HCT116 (cell line): Measurements from ENCODE around the gene KIF26A. TPM values are rescaled to one million over a fixed set of nuclear protein-coding genes. Genes with fewer than 3 reads are reported as not detected.

ENCODE experiments used
- ATAC-seq: fragments of 200-7000 bp; cut with Tn5 transposase; 2 replicates; pipeline ENCODE4 v1.9.1; 2020; ENCODE audit warnings: mild to moderate bottlenecking, moderate library complexity
- BruUV-seq: library from RNA; stranded (reverse); fragments of 400-500 nt; replicated peaks from 2 replicates; lab custom pipeline; 2021; lab: Mats Ljungman, UMichigan
- CTCF ChIA-PET: fragments of 300-600 bp; sonication (Branson Sonifier 250); formaldehyde crosslinking; loops from one replicate; lab custom pipeline; 2021; ENCODE audit warnings: antibody characterized with exemption; lab: Charles Lee
- POLR2A ChIA-PET: fragments of 300-600, 350-600 bp; sonication (Branson Sonifier 250); formaldehyde crosslinking; loops from one replicate; lab custom pipeline; 2021; ENCODE audit warnings: antibody characterized with exemption; lab: Charles Lee
- RAD21 ChIA-PET, 2 experiments: fragments of 300-600 bp; sonication (Branson Sonifier 250); formaldehyde crosslinking; loops; one replicate each; lab custom pipeline; 2023; ENCODE audit warnings: low total read pairs in 2 of 2; ENCODE audit not compliant: uncharacterized antibody in 2 of 2, unreplicated experiment in 2 of 2, low non-redundant PET in 1 of 2; lab: Charles Lee
- DNase-seq: peaks from one replicate; pipeline ENCODE4 v3.0.0-alpha.2; 2010; ENCODE audit warnings: low read depth, low spot score
- H2AFZ ChIP-seq: fragments of 200-600 bp; shearing (Covaris generic), sonication (generic); 2 replicates; pipeline ENCODE4 v1.6.1; 2017; ENCODE audit warnings: low read depth, mixed run types, mixed read lengths, antibody characterized with exemption, low read length; ENCODE audit not compliant: poor library complexity, severe bottlenecking
- H3K27ac ChIP-seq: 2 replicates; pipeline ENCODE4 v1.5.1; 2012; ENCODE audit warnings: low read depth, low read length
- H3K27me3 ChIP-seq: fragments of 200-600 bp; sonication (generic); 2 replicates; pipeline ENCODE4 v1.6.1; 2016; ENCODE audit warnings: mixed run types, low read length, mixed read lengths; ENCODE audit not compliant: insufficient read depth
- H3K36me3 ChIP-seq, 2 experiments: fragments of 200-500 bp in 1 of 2; fragments of 200-600 bp in 1 of 2; sonication (Bioruptor generic) in 1 of 2; sonication (generic) in 1 of 2; 2 replicates each; pipeline versions ENCODE4 v1.5.1 to v1.6.1; 2014 to 2016; ENCODE audit warnings: low read length in 2 of 2, inconsistent platforms in 1 of 2, mixed read lengths in 1 of 2, mixed run types in 1 of 2; ENCODE audit not compliant: insufficient read depth in 2 of 2, control insufficient read depth in 1 of 2
- H3K4me1 ChIP-seq, 2 experiments: fragments of 200-600 bp in 1 of 2; sonication (generic) in 1 of 2; 2 replicates each; pipeline versions ENCODE4 v1.5.1 to v1.6.1; 2012 to 2017; ENCODE audit warnings: low read length in 2 of 2, inconsistent platforms in 1 of 2, mild to moderate bottlenecking in 1 of 2, mixed read lengths in 1 of 2, mixed run types in 1 of 2, moderate library complexity in 1 of 2; ENCODE audit not compliant: insufficient read depth in 2 of 2, control insufficient read depth in 1 of 2
- H3K4me2 ChIP-seq: fragments of 200-600 bp; sonication (generic); 2 replicates; pipeline ENCODE4 v1.6.1; 2017; ENCODE audit warnings: mixed run types, low read length, mixed read lengths
- H3K4me3 ChIP-seq, 2 experiments: fragments of 200-600 bp in 1 of 2; sonication (generic) in 1 of 2; replicated peaks in 1 of 2; 2 replicates each; pipeline ENCODE4 v1.5.1; 2011 to 2016; ENCODE audit warnings: low read length in 2 of 2, control low read depth in 1 of 2, low read depth in 1 of 2, mild to moderate bottlenecking in 1 of 2, mixed read lengths in 1 of 2, mixed run types in 1 of 2
- H3K79me2 ChIP-seq: fragments of 200-600 bp; sonication (generic); 2 replicates; pipeline ENCODE4 v1.6.1; 2017; ENCODE audit warnings: mild to moderate bottlenecking, mixed run types, low read length, moderate library complexity, mixed read lengths; ENCODE audit not compliant: insufficient read depth
- H3K9ac ChIP-seq: fragments of 200-600 bp; sonication (generic); 2 replicates; pipeline ENCODE4 v1.6.1; 2016; ENCODE audit warnings: low read length, mixed read lengths
- H3K9me2 ChIP-seq: fragments of 200-600 bp; sonication (generic), shearing (Covaris generic); 2 replicates; pipeline ENCODE4 v1.6.1; 2017; ENCODE audit warnings: mixed run types, mild to moderate bottlenecking, moderate library complexity; ENCODE audit not compliant: insufficient read depth
- H3K9me3 ChIP-seq, 2 experiments: fragments of 200-500 bp in 1 of 2; fragments of 200-600 bp in 1 of 2; sonication (Bioruptor generic) in 1 of 2; sonication (generic) in 1 of 2; 2 replicates each; pipeline ENCODE4 v1.6.1; 2014 to 2017; ENCODE audit warnings: low read length in 2 of 2, mixed read lengths in 2 of 2, inconsistent platforms in 1 of 2, low read depth in 1 of 2, mild to moderate bottlenecking in 1 of 2, mixed run types in 1 of 2, moderate library complexity in 1 of 2; ENCODE audit not compliant: control insufficient read depth in 1 of 2, insufficient read depth in 1 of 2
- H4K20me1 ChIP-seq: fragments of 200-600 bp; sonication (generic), shearing (Covaris generic); 2 replicates; pipeline ENCODE4 v1.6.1; 2017; ENCODE audit warnings: mixed run types, mild to moderate bottlenecking, moderate library complexity; ENCODE audit not compliant: insufficient read depth
- CBX3 ChIP-seq: IDR thresholded peaks from 2 replicates; pipeline ENCODE4 v1.6.1; 2012; ENCODE audit warnings: low read depth
- CTCF ChIP-seq, 3 experiments: fragments of 200-600 bp in 1 of 3; sonication (generic) in 1 of 3; IDR thresholded peaks in 2 of 3; conservative IDR thresholded peaks in 1 of 3; 2 replicates each; pipeline ENCODE4 v1.5.1; 2012 to 2017; ENCODE audit warnings: low read depth in 2 of 3, low read length in 2 of 3, antibody characterized with exemption in 1 of 3, borderline replicate concordance in 1 of 3, control low read depth in 1 of 3, mild to moderate bottlenecking in 1 of 3, mixed read lengths in 1 of 3, mixed run types in 1 of 3, moderate library complexity in 1 of 3; ENCODE audit not compliant: insufficient read depth in 1 of 3
- ELF1 ChIP-seq: IDR thresholded peaks from 2 replicates; pipeline ENCODE4 v1.6.1; 2012; ENCODE audit warnings: low read depth, borderline replicate concordance
- EZH2 ChIP-seq: fragments of 200-600 bp; sonication (generic); IDR thresholded peaks from 2 replicates; pipeline ENCODE4 v1.6.1; 2017; ENCODE audit warnings: antibody characterized with exemption, mixed run types
- EZH2phosphoT487 ChIP-seq: fragments of 200-600 bp; IDR thresholded peaks from 2 replicates; pipeline ENCODE4 v1.6.1; 2018; ENCODE audit warnings: antibody characterized with exemption, borderline replicate concordance
- POLR2AphosphoS5 ChIP-seq: IDR thresholded peaks from 2 replicates; pipeline ENCODE4 v1.6.1; 2011; ENCODE audit warnings: mild to moderate bottlenecking, low read depth, low read length, moderate library complexity
- REST ChIP-seq: IDR thresholded peaks from 2 replicates; pipeline ENCODE4 v1.6.1; 2012; ENCODE audit warnings: low read depth
- SP1 ChIP-seq: IDR thresholded peaks from 2 replicates; pipeline ENCODE4 v1.6.1; 2012; ENCODE audit warnings: low read depth
- TCF7L2 ChIP-seq: IDR thresholded peaks from 2 replicates; pipeline ENCODE4 v1.7.0; 2011; ENCODE audit warnings: borderline replicate concordance, inconsistent platforms; ENCODE audit not compliant: insufficient read depth, insufficient read length; ENCODE audit errors: extremely low read depth
- intact Hi-C: fragments of 100-400 bp; cut with micrococcal nuclease; formaldehyde crosslinking; loops from 2 replicates; pipeline ENCODE4 v1.10.0; 2022
- total RNA-seq: library from RNA; stranded (reverse); gene quantifications from one replicate; pipeline ENCODE4 v1.2.1, GENCODE V29; 2021; ENCODE audit not compliant: unreplicated experiment

KIF26A gene
- total RNA-seq, 1 experiment from 2014 or later, result 10.2 TPM

- ChIA-PET RAD21 (no interaction called here), POLR2A (no interaction called here), CTCF (interaction anchor here (1.2 kb wide), 1 partner anchor 11 kb away, joined by 3 read pairs; no protein-coding TSS in a partner anchor)
- DNase-seq, result no peak
- BruUV-seq, result no TSS peak
- Histone ChIP-seq H3K9me2 (no peaks in the 10 kb centered on the region), H3K9me3 (no peaks in the 10 kb centered on the region), H3K4me1 (peaks cover 20 to 31% of the 10 kb centered on the region in 2 experiments), H3K36me3 (no peaks in the 10 kb centered on the region), H3K27me3 (no peaks in the 10 kb centered on the region), H2AFZ (no peak overlapping the region), H3K27ac (no peak overlapping the region), H3K4me3 (no peak overlapping the region), H3K4me2 (no peak overlapping the region), H3K79me2 (no peaks in the 10 kb centered on the region), H4K20me1 (no peaks in the 10 kb centered on the region), H3K9ac (no peak overlapping the region)
- intact Hi-C loops, result no loop called here
- no peak for TF ChIP-seq SP1
- no peak for TF ChIP-seq ELF1
- TF ChIP-seq CTCF (IDR thresholded peaks at IDR 0.05 in 2 of 3, conservative IDR thresholded peaks at IDR 0.05 in 1 of 3; ENCODE audit: borderline replicate concordance in 1 of 3, insufficient read depth in 1 of 3, low read depth in 2 of 3, low read length in 2 of 3), result no peak
- TF ChIP-seq CBX3, result no peak
- no peak for TF ChIP-seq EZH2
- no peak for TF ChIP-seq REST
- TF ChIP-seq POLR2AphosphoS5, result no peak
- TF ChIP-seq TCF7L2, result no peak
- TF ChIP-seq EZH2phosphoT487, result no peak
- no peak for ATAC-seq
These were observed 33.1 kb upstream of the KIF26A start for GRCh38 chr14:104105071-104105821.
